Superior temporal gyrus (tissue), 1 donor: ENCODE data around the gene GRIK1.

Experiments
- DNase-seq: peaks from one replicate; pipeline ENCODE4 v3.0.0-alpha.2; 2016; ENCODE audit errors: extremely low spot score

Gene GRIK1

DNA sequence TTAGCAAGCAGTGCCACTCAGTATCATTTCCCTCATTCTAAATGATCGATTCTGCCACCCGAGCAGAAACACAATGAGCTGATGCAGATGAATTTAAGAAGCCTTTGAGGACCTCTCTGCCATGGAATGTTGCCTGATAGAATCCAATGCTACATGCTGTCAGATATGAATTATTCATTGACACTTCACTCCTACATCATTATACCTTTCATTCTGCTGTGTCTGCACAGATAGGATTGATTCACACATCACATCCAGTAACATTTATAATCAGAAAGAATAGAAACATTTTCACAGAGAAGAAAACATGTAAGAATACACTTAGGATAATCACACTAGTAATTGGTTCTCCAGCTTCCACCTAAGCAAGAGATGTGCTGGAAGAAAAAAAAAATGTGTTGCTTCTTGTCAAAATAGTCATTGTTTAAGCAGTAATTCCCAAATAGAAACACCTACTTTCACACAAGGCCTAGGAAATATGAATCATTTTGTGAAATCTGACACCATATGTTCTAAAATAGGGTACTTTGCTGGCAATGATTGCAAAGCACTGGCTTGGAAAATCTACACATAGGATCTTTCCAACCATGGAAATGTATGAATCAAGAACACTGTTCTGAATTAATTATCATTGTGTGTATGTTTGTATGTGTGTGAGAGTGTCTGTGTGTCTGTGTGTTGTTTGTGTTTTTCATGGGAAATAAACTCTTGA is 110.1 kb downstream of the GRIK1 start:
- DNase-seq: peak; percentile 74

DNA sequence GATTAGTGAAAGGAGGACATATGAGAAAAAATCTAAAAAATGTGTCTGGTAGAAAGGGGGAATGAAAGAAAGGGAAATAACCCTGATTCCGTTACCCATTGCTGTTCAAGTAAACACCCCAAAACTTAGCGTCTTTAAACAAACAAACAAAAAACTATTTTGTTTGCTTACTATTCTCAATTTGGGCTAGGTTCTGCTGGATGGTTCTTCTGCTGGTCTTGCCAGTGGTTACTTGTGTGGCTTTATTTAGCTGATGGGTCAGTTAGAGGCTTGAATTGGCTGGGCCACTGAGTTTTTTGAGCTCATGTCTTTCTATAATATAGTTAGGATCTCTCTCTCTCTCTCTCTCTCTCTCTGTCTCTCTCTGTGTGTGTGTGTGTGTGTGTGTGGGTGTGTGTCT is 112.1 kb downstream of the GRIK1 start:
- no peak for DNase-seq

DNA sequence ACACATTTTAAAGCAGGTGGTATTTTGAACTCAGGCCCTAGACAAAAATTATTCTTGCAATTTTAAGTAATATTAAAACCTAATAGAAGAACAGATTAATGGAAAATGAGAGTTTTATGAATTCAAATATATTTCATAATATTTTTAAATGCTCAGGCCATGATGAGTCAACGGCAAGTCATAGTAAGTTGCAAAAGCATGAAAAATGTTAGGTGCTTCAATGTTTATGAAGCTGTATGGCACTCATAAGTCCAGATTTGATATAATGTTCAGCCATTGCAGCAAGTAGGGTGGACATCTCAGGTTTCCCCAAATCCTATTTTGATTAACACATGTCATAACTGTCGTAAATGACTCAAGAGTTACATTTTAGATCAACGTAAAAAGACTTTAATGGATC is 112.6 kb downstream of the GRIK1 start:
- DNase-seq: no peak

DNA sequence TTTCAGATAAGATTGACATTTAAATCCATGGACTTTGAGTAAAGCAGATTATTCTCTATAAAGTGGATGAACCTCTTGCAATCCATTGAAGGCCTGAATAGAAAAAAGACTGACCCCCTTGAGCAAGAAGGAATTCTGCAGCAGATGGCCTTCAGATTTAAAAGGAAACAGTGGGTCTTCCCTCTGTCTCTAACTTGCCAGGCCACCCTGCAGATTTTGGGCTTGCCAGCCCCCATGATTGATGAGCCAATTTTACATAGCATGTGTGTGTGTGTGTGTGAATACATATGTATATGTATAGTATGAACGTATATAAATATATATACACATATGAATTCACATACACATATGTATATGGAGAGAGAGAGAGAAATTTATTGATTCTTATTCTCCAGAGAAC is 113.4 kb downstream of the GRIK1 start:
- no peak for DNase-seq

GRCh38 chr21:29825936-29826335 is 113.9 kb downstream of the GRIK1 start:
- DNase-seq: no peak

DNA sequence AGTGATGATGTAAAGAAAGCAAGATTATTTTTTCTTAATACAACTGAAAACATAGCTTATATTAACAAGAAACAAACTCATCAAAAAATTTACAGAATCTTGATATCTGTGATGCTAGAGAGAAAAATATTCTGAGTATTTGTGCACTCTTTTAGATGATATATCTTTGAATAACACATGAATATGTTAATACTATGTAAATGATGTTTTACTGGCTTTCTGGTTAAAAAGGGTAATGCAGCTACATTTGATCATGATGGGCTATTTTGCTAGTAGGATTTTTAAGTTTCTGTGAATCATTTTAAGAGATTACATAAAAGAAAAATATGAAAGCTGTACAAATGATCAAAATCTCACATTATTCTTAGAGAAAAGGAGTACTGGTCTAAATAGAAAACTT is 114.5 kb downstream of the GRIK1 start:
- DNase-seq: no peak

- DNase-seq: no peak
These were observed 117.7 kb downstream of the GRIK1 start for GRCh38 chr21:29822064-29822463.

DNA sequence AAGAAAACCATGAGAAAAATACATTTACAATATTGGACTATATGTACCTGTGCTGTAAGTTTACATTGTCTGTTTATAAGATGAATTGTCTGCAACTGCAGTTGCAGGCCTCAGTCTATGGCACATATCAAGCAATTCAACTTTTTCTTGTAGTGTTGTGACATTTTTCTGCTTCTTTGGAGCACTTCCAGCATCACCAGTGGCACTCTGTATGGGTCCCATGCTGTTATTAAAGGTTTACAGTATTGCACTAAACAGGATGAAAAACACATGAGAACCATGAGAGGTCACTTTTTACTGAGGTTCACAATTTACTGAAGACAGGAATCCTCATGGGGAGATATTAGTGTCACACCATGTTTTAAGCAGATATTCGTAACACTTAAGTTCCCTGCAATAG is 118.6 kb downstream of the GRIK1 start:
- no peak for DNase-seq

GRCh38 chr21:29819675-29820326 is 120.0 kb downstream of the GRIK1 start:
- no peak for DNase-seq

GRCh38 chr21:29818383-29818921 is 121.3 kb downstream of the GRIK1 start:
- DNase-seq: no peak

- no peak for DNase-seq
These were observed 122.3 kb downstream of the GRIK1 start for GRCh38 chr21:29817450-29817849.

GRCh38 chr21:29812947-29813346 is 126.8 kb downstream of the GRIK1 start:
- no peak for DNase-seq

GRCh38 chr21:29810871-29811270 is 128.9 kb downstream of the GRIK1 start:
- no peak for DNase-seq

DNA sequence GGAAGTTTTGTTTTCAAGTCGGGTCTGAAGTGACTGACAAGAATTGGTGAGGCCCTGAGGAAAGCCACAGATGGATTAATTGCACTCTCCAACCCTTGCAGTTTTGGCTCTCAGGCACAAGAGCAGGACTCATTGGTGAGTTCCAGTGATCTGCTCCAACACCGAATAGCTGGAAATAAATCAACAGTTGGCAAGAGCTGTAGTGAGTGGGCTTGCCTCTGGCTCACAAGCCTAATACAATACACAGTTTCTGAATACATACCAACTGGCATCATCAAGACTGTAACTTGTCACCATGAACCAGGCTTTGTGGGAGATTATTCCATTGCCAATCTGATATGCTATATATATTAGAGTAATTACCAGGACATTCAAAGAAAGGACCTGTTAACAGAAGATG is 131.6 kb downstream of the GRIK1 start:
- no peak for DNase-seq

GRCh38 chr21:29805105-29805504 is 134.7 kb downstream of the GRIK1 start:
- DNase-seq: no peak

- DNase-seq: no peak
These were observed 136.6 kb downstream of the GRIK1 start for GRCh38 chr21:29803191-29803590.

GRCh38 chr21:29801122-29801521 is 138.7 kb downstream of the GRIK1 start:
- no peak for DNase-seq

- DNase-seq: no peak
These were observed 139.7 kb downstream of the GRIK1 start for GRCh38 chr21:29800056-29800455.

DNA sequence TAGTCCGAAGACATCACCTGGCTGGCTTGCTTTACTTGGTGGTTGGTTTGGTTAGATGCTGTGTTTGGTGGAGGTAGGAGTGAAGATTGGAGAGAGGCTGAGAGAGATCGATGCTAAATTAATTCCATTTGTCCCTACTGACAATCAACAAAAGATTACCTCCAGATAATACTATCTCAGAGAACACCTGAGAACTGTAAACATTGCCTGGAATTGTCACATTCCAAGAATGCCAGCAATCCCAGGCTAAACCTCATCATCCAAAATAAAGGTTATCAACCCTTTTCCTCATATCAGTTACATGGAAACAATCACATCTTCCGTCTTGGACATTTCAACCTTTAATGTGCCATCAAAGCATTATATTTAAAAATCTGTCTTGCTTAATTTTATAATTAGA is 141.0 kb downstream of the GRIK1 start:
- no peak for DNase-seq

- DNase-seq: no peak
These were observed 142.6 kb downstream of the GRIK1 start for GRCh38 chr21:29797155-29797554.

DNA sequence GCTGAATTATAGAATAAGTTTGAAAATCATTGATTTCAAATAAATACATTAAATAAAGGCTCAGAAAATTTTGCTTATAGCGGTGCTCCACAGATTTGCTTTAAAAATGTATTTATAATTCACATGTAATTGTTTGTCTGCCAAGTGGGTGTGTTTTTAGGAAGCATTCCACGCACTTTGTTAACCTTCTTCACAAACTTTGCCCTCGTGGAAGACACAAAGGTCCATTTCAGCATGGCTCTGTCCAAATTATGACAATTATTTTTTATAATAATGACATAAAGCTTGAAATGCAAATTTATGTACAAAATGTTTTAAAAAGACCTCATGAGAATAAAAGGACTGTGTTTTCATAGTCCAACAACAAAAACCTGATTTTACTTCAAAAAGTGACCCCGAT is 146.1 kb downstream of the GRIK1 start:
- DNase-seq: no peak

- DNase-seq: no peak
These were observed 150.4 kb downstream of the GRIK1 start for GRCh38 chr21:29789393-29789792.

DNA sequence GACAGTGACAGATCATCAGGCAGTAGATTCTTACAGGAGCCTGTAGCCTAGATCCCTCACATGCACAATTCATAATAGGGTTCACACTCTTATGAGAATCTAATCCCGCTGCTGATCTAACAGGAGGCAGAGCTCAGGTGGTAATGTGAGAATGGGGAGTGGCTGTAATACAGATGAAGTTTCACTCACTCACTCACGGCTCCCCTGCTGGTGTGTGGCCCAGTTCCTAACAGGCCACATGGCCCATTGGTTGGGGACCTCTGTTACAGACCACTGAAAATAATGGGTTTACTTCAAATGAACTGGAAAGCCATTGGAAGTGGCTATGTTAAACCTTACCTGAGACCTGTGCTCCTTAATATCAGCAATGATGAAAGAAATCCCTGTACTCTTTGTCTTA is 151.0 kb downstream of the GRIK1 start:
- no peak for DNase-seq
